IMR-90 (cell line): Measurements from ENCODE around the gene CDK10. TPM values are rescaled to one million over a fixed set of nuclear protein-coding genes. Genes with fewer than 3 reads are reported as not detected.

Experiments used
- ATAC-seq: fragments of 200-7000 bp; cut with Tn5 transposase; 2 replicates; pipeline ENCODE4 v1.9.1; 2020; ENCODE audit warnings: low read depth, mild to moderate bottlenecking, moderate library complexity
- BruUV-seq: library from RNA; stranded (reverse); fragments of 400-500 nt; replicated peaks from 2 replicates; lab custom pipeline; 2021; lab: Mats Ljungman, UMichigan
- CTCF ChIA-PET: fragments of 300-600 bp; formaldehyde crosslinking; extraction: SDS; loops from one replicate; lab custom pipeline; 2021; ENCODE audit warnings: antibody characterized with exemption; lab: Yijun Ruan, JAX
- POLR2A ChIA-PET: fragments of 300-600 bp; sonication (Branson Sonifier 250); formaldehyde crosslinking; loops from one replicate; lab custom pipeline; 2022; ENCODE audit warnings: antibody characterized with exemption; ENCODE audit not compliant: unreplicated experiment; lab: Charles Lee
- DNase-seq: peaks from one replicate; pipeline ENCODE4 v3.0.0; 2013
- H2AFZ ChIP-seq: replicated peaks from 2 replicates; pipeline ENCODE3; 2013; ENCODE audit warnings: low read length, mild to moderate bottlenecking; ENCODE audit not compliant: poor library complexity
- H2AK5ac ChIP-seq: 2 replicates; pipeline ENCODE4 v1.6.1; 2013; ENCODE audit warnings: low read depth, low read length, inconsistent platforms
- H2AK9ac ChIP-seq: replicated peaks from 2 replicates; pipeline ENCODE3; 2013; ENCODE audit warnings: mild to moderate bottlenecking, low read depth, low read length, moderate library complexity; ENCODE audit not compliant: poor library complexity
- H2BK120ac ChIP-seq: 2 replicates; pipeline ENCODE4 v1.6.1; 2013; ENCODE audit warnings: low read depth, low read length, inconsistent platforms
- H2BK15ac ChIP-seq: 3 replicates; pipeline ENCODE4 v1.6.1; 2013; ENCODE audit warnings: low read depth, low read length, inconsistent platforms
- H2BK20ac ChIP-seq: 2 replicates; pipeline ENCODE4 v1.6.1; 2013; ENCODE audit warnings: low read depth, mild to moderate bottlenecking, inconsistent platforms, low read length, moderate library complexity
- H2BK5ac ChIP-seq: 2 replicates; pipeline ENCODE4 v1.6.1; 2013; ENCODE audit warnings: mild to moderate bottlenecking, low read depth, low read length, inconsistent platforms; ENCODE audit not compliant: poor library complexity, severe bottlenecking
- H3K14ac ChIP-seq: replicated peaks from 2 replicates; pipeline ENCODE4 v1.6.1; 2013; ENCODE audit warnings: low read depth, low read length, inconsistent platforms
- H3K18ac ChIP-seq: 2 replicates; pipeline ENCODE4 v1.6.1; 2013; ENCODE audit warnings: low read depth, low read length, control low read depth
- H3K23ac ChIP-seq: 2 replicates; pipeline ENCODE4 v1.6.1; 2013; ENCODE audit warnings: low read depth, low read length, inconsistent platforms
- H3K27ac ChIP-seq: 2 replicates; pipeline ENCODE4 v1.5.1; 2013; ENCODE audit warnings: mild to moderate bottlenecking, control low read depth, low read length; ENCODE audit not compliant: insufficient read depth
- H3K27me3 ChIP-seq: 2 replicates; pipeline ENCODE4 v1.6.1; 2013; ENCODE audit warnings: low read length; ENCODE audit not compliant: control insufficient read depth, insufficient read depth
- H3K36me3 ChIP-seq: 2 replicates; pipeline ENCODE4 v1.6.1; 2013; ENCODE audit warnings: low read length, mixed read lengths; ENCODE audit not compliant: control insufficient read depth, insufficient read depth
- H3K4ac ChIP-seq: 2 replicates; pipeline ENCODE4 v1.6.1; 2013; ENCODE audit warnings: low read depth, low read length, inconsistent platforms
- H3K4me1 ChIP-seq: 2 replicates; pipeline ENCODE4 v1.6.1; 2013; ENCODE audit warnings: low read length, mixed read lengths; ENCODE audit not compliant: control insufficient read depth, insufficient read depth
- H3K4me2 ChIP-seq: 2 replicates; pipeline ENCODE4 v1.6.1; 2013; ENCODE audit warnings: low read depth, mild to moderate bottlenecking, control low read depth, low read length, moderate library complexity
- H3K4me3 ChIP-seq: 2 replicates; pipeline ENCODE4 v1.5.1; 2013; ENCODE audit warnings: low read depth, mild to moderate bottlenecking, control low read depth, low read length, moderate library complexity; ENCODE audit not compliant: insufficient read depth
- H3K56ac ChIP-seq: 2 replicates; pipeline ENCODE4 v1.6.1; 2013; ENCODE audit warnings: low read length, inconsistent platforms; ENCODE audit not compliant: insufficient read depth; ENCODE audit errors: extremely low read depth
- H3K79me1 ChIP-seq, 2 experiments: 2 replicates each; pipeline ENCODE4 v1.6.1; 2013; ENCODE audit warnings: low read length in 2 of 2, inconsistent platforms in 1 of 2, low read depth in 1 of 2
- H3K9ac ChIP-seq: 2 replicates; pipeline ENCODE4 v1.6.1; 2013; ENCODE audit warnings: low read depth, low read length, control low read depth
- H3K9me1 ChIP-seq: 2 replicates; pipeline ENCODE4 v1.6.1; 2013; ENCODE audit warnings: low read length, inconsistent platforms; ENCODE audit not compliant: insufficient read depth
- H3K9me3 ChIP-seq: 2 replicates; pipeline ENCODE4 v1.6.1; 2013; ENCODE audit warnings: low read length; ENCODE audit not compliant: control insufficient read depth, insufficient read depth
- H4K20me1 ChIP-seq: 2 replicates; pipeline ENCODE4 v1.6.1; 2013; ENCODE audit warnings: low read length, inconsistent platforms; ENCODE audit not compliant: insufficient read depth
- H4K5ac ChIP-seq: 2 replicates; pipeline ENCODE4 v1.6.1; 2013; ENCODE audit warnings: mild to moderate bottlenecking, low read depth, low read length, control low read depth
- H4K8ac ChIP-seq, 2 experiments: 2 replicates each; pipeline ENCODE4 v1.6.1; 2013; ENCODE audit warnings: low read depth in 2 of 2, low read length in 2 of 2, control low read depth in 1 of 2, inconsistent platforms in 1 of 2
- H4K91ac ChIP-seq: 2 replicates; pipeline ENCODE4 v1.6.1; 2013; ENCODE audit warnings: low read depth, low read length, inconsistent platforms; ENCODE audit not compliant: insufficient read depth
- CTCF ChIP-seq: conservative IDR thresholded peaks from 2 replicates; pipeline ENCODE4 v1.5.1; 2012; ENCODE audit warnings: mild to moderate bottlenecking, low read depth, low read length, improper control_type of control experiment
- WGBS, 2 experiments: methylation state at CpG; one replicate each; pipeline versions ENCODE4 v1.1.5 to v1.1.7; 2013; ENCODE audit warnings: missing lambda C conversion rate in 2 of 2; ENCODE audit not compliant: insufficient read length in 1 of 2; ENCODE audit errors: extremely low coverage in 2 of 2; 5-methylcytosine and 5-hydroxymethylcytosine counted together
- dilution Hi-C: fragments of 300-500 bp; cut with HindIII; formaldehyde crosslinking; loops from one replicate; pipeline ENCODE4 v1.14.3; 2018; ENCODE audit warnings: low sequenced_read_pairs; ENCODE audit not compliant: unreplicated experiment
- in situ Hi-C: fragments of 300-500 bp; cut with MboI; formaldehyde crosslinking; loops from 3 replicates; pipeline ENCODE4 v1.14.3; 2019; ENCODE audit warnings: low sequenced_read_pairs, inconsistent platforms, mixed read lengths
- intact Hi-C: fragments of 100-400 bp; cut with micrococcal nuclease; formaldehyde crosslinking; loops from 2 replicates; pipeline ENCODE4 v1.10.0; 2022
- polyA plus RNA-seq, 3 experiments: library from polyadenylated mRNA; depleted of rRNA; stranded (reverse); fragments of >200 nt; gene quantifications; 2 replicates each; pipeline ENCODE4 v1.2.3, GENCODE V29; 2012; ENCODE audit warnings: low replicate concordance in 1 of 3
- total RNA-seq: library from RNA; depleted of rRNA; stranded (reverse); fragments of >200 nt; gene quantifications from 2 replicates; pipeline ENCODE4 v1.2.3, GENCODE V29; 2012

CDK10 gene
- total and polyA plus RNA-seq, 2 of the 4 experiments (the other 2 are of a cell fraction) = 19.5 to 61.8 TPM

GRCh38 chr16:89709166-89709565 is 22.7 kb downstream of the CDK10 start:
- Histone ChIP-seq H3K27me3 (no peaks in the 10 kb centered on the region), H3K27ac (no peak overlapping the region), H3K4me1 (peaks cover 6% of the 10 kb centered on the region), H3K23ac (no peak overlapping the region), H3K56ac (no peak overlapping the region), H3K9ac (no peak overlapping the region), H3K4me3 (no peak overlapping the region), H3K9me3 (no peaks in the 10 kb centered on the region), H2BK20ac (no peak overlapping the region), H2BK15ac (no peak overlapping the region), H3K4me2 (no peak overlapping the region), H3K36me3 (peaks cover 15% of the 10 kb centered on the region; the same call in 1 of the 2 replicates), H4K20me1 (no peaks in the 10 kb centered on the region; the same call in 1 of the 2 replicates), H3K4ac (no peak overlapping the region), H3K18ac (no peak overlapping the region), H2BK5ac (no peak overlapping the region), H3K79me1 (no peaks in the 10 kb centered on the region), H4K5ac (no peak overlapping the region), H2AK5ac (no peak overlapping the region), H3K9me1 (no peaks in the 10 kb centered on the region), H2AK9ac (no peak overlapping the region), H2BK120ac (no peak overlapping the region), H4K91ac (no peak overlapping the region), H2AFZ (no peak overlapping the region), H3K14ac (no peak overlapping the region), H4K8ac (no peak overlapping the region)
- ChIA-PET CTCF (no interaction called here), POLR2A (interaction anchor here (0.5 kb wide), 1 partner anchor 34 kb away, joined by 9 read pairs; no protein-coding TSS in a partner anchor)
- in situ Hi-C loops (no loop called here), intact Hi-C loops (no loop called here), dilution Hi-C loops (no loop called here)
- ATAC-seq (no peak), DNase-seq (no peak)
- WGBS, 2 experiments = 89% methylated on average over 1 of the region's 10 CpGs; no CpG with 5 or more reads in 1 of the 2 experiments
- no peak for TF ChIP-seq CTCF
- BruUV-seq = no TSS peak
